Stomach smooth muscle (tissue), 2 donors: Measurements from ENCODE around the gene EFCAB3.
"Not testable (repeated sequence)": the region's sequence is repeated elsewhere in the genome, so short reads cannot be mapped to it uniquely, and the experiment has no call there.

Source experiments
- H3K27ac ChIP-seq: one replicate; pipeline ENCODE4 v1.7.0; 2013; ENCODE audit warnings: mild to moderate bottlenecking, low read length, inconsistent platforms
- H3K27me3 ChIP-seq, 2 donors: one replicate each; pipeline ENCODE4 v1.7.0; 2013; ENCODE audit warnings: low read length in 2 of 2; ENCODE audit not compliant: insufficient read depth in 2 of 2, control insufficient read depth in 1 of 2
- H3K36me3 ChIP-seq, 2 donors: one replicate each; pipeline ENCODE4 v1.7.0; 2013; ENCODE audit warnings: low read length in 2 of 2; ENCODE audit not compliant: control insufficient read depth in 2 of 2, insufficient read depth in 2 of 2
- H3K4me1 ChIP-seq: one replicate; pipeline ENCODE4 v1.7.0; 2013; ENCODE audit warnings: low read length; ENCODE audit not compliant: control insufficient read depth, insufficient read depth
- H3K4me3 ChIP-seq, 2 donors: one replicate each; pipeline ENCODE4 v1.7.0; 2013; ENCODE audit warnings: low read length in 2 of 2
- H3K9ac ChIP-seq, 2 donors: one replicate each; pipeline ENCODE4 v1.7.0; 2013; ENCODE audit warnings: low read length in 2 of 2, mild to moderate bottlenecking in 1 of 2
- H3K9me3 ChIP-seq, 2 donors: one replicate each; pipeline ENCODE4 v1.7.0; 2013; ENCODE audit warnings: low read length in 2 of 2; ENCODE audit not compliant: control insufficient read depth in 2 of 2
- donor health status: healthy.
- donor health status: Pancreatic carcinoma.

Gene EFCAB3

DNA sequence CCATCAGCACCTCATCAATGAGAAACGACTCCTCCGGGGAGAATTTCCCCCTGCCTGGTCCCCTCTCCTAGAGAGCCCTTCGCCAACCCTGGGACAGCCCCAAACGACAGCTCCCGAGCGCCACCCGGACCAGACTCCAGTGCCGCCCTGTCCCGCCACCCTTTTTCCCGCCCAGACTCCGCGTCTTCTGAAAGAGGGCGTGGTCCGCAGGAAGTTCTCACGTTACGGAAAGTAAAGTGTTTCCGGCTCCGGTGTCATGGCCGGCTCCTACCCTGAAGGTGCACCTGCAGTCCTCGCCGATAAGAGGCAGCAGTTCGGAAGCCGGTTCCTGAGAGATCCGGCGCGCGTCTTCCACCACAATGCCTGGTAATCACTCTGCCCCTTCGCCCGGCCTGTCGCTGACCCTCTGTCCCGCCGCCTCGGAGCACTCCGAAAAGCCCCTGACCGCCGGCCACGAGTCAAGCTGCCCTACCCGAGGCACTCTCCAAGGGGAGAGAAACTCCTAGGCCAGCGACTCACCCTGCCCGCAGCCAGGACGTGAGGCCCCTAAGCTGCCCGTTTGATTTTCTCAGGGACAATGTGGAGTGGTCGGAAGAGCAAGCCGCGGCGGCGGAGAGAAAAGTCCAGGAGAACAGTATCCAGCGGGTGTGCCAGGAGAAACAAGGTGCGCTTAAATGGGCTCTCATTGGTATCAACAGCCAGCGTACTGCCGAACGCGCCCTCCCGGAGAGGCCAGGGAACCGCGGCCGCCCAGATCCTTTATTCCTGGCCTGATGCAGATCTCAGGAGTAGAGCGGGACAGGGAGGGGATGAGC is 43.5 kb downstream of the EFCAB3 start, which contains the start of gene METTL2A:
METTL2A (plus strand) TSS at position 251 of the 815 bp plus-strand sequence; CDS start at position 257, 6 bp downstream.
- H3K36me3 ChIP-seq, H3K27me3 ChIP-seq, H3K9me3 ChIP-seq, H3K4me1 ChIP-seq: not testable (repeated sequence)
- Histone ChIP-seq H3K27ac (peak within 1 kb of the TSS; percentile 24), H3K4me3 (peak within 1 kb of the TSS; percentile 67 to 83), H3K9ac (peak within 1 kb of the TSS; percentile 66 to 68)

GRCh38 chr17:62426214-62426613 is 45.9 kb downstream of the EFCAB3 start:
- H3K9ac ChIP-seq, H3K36me3 ChIP-seq, H3K4me3 ChIP-seq, H3K27ac ChIP-seq, H3K4me1 ChIP-seq, H3K9me3 ChIP-seq, H3K27me3 ChIP-seq: not testable (repeated sequence)

GRCh38 chr17:62435251-62435650 is 54.9 kb downstream of the EFCAB3 start:
- not testable (repeated sequence) for H3K27ac ChIP-seq, H3K27me3 ChIP-seq, H3K9me3 ChIP-seq, H3K36me3 ChIP-seq, H3K4me1 ChIP-seq, H3K9ac ChIP-seq, H3K4me3 ChIP-seq

DNA sequence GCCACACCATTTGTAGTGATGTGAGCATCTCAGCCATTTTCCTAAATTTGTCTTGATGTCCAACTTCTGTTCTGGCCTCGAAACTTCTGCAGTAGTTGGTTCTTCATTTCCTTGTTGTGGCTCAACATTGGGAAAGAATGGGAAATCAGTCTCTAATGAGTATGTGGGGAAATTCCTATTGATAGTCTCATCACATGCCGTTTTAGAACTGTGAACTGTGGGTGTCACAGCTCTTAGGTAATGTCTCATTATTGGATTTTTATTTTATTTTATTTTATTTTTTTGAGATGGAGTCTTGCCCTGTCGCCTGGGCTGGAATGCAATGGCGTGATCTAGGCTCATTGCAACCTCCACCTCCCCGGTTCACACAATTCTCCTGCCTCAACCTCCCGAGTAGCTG is 60.8 kb downstream of the EFCAB3 start:
- not testable (repeated sequence) for H3K27me3 ChIP-seq, H3K9ac ChIP-seq, H3K4me1 ChIP-seq, H3K27ac ChIP-seq, H3K4me3 ChIP-seq, H3K9me3 ChIP-seq
- peaks cover 17 to 24% of the 10 kb centered on the region in 2 donors for H3K36me3 ChIP-seq

- H3K27me3 ChIP-seq = no peaks in the 10 kb centered on the region
- H3K9ac ChIP-seq = no peak overlapping the region
- no peak overlapping the region for H3K27ac ChIP-seq
- H3K36me3 ChIP-seq = peaks cover 29 to 39% of the 10 kb centered on the region in 2 donors
- no peaks in the 10 kb centered on the region for H3K9me3 ChIP-seq
- H3K4me3 ChIP-seq = no peak overlapping the region
- no peaks in the 10 kb centered on the region for H3K4me1 ChIP-seq
These were observed 63.7 kb downstream of the EFCAB3 start for GRCh38 chr17:62444063-62444462.

- not testable (repeated sequence) for H3K27me3 ChIP-seq, H3K9ac ChIP-seq, H3K4me3 ChIP-seq, H3K9me3 ChIP-seq, H3K4me1 ChIP-seq, H3K27ac ChIP-seq
- peaks cover 26 to 32% of the 10 kb centered on the region in 2 donors for H3K36me3 ChIP-seq
These were observed 65.4 kb downstream of the EFCAB3 start for GRCh38 chr17:62445791-62446190.

DNA sequence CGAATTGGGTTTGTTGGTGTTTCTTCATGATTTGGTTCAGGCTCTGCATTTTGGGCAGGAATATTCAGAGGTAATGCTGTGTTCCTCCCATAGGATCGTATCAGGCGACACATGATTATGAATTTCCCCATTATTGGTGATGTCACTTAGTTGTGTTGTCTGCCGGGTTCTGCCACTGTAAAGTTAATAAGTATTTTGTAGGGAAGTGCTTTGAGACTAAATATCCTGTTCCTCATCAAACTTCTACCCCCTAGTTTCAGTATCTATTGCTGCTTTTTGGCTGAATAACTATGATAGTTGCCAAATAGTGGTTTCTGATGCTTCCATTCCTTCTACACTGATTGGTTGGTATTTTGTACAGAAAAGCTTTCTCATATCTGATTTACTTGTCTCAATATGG is 71.8 kb downstream of the EFCAB3 start:
- not testable (repeated sequence) for H3K4me3 ChIP-seq, H3K9ac ChIP-seq, H3K27me3 ChIP-seq, H3K9me3 ChIP-seq, H3K27ac ChIP-seq, H3K4me1 ChIP-seq
- peaks cover 8 to 10% of the 10 kb centered on the region in 2 donors for H3K36me3 ChIP-seq

DNA sequence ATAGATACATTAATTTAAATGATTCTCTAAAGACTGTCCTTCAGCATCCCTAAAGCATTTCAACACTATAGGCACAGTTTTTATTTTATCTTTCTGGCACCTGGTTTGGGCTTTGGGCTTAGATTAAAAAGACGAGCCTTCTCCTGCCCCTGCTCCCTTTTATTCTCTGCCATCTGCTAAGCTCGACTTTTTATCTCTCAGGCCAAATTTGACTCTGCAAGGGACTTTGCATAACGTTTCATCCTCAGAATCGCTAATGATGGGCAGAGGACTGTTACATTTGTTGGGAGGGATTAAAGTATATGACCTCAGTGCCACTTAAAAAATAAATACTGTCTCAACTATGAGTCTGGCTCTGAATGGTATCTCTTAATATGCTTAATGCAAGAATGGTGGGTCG is 72.7 kb downstream of the EFCAB3 start:
- not testable (repeated sequence) for H3K4me3 ChIP-seq, H3K27ac ChIP-seq, H3K27me3 ChIP-seq, H3K4me1 ChIP-seq, H3K36me3 ChIP-seq, H3K9ac ChIP-seq, H3K9me3 ChIP-seq

DNA sequence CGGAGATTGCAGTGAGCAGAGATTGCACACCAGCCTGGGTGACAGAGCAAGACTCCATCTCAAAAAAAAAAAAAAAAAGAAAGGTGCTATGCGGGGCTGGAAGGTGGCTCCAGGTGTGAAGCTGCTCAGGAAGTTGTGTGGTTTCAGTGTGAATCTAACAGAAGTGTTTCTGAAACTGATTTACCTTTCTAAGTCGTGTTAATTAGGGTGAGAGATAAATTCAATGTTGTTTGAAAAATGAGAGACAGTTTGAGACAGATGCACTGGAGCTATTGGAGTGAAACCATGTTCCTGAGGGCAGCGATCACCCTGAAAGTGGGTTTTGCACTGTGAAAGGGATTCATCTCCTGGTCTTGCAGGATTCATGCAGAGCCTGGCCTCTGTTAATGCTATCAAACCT is 73.3 kb downstream of the EFCAB3 start:
- not testable (repeated sequence) for H3K27ac ChIP-seq, H3K9me3 ChIP-seq, H3K9ac ChIP-seq

DNA sequence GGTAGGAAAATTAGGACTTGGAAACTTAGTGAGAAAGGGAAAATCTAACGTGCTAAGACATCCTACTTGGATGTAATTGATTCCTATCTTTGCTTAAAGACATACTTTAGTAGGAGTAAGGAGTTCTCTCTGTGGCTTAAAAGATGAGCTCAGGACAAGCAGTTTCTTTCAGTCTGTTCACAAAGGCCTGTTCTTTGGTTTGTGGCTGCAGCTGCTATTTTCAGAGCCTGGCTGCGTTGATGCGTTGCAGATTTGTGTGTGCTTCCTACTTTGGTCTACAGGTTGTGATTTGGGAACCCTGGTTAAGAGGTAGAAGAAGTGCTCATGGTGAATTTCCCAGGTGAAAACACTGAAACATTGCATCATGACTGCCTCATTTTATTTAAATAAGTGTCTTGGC is 73.8 kb downstream of the EFCAB3 start:
- H3K4me1 ChIP-seq, H3K27me3 ChIP-seq, H3K27ac ChIP-seq, H3K36me3 ChIP-seq, H3K9me3 ChIP-seq, H3K9ac ChIP-seq, H3K4me3 ChIP-seq: not testable (repeated sequence)

More for the DNA sequence above, 73.3 kb downstream of the EFCAB3 start:
- not testable (repeated sequence) for H3K4me3 ChIP-seq, H3K27me3 ChIP-seq, H3K36me3 ChIP-seq, H3K4me1 ChIP-seq

DNA sequence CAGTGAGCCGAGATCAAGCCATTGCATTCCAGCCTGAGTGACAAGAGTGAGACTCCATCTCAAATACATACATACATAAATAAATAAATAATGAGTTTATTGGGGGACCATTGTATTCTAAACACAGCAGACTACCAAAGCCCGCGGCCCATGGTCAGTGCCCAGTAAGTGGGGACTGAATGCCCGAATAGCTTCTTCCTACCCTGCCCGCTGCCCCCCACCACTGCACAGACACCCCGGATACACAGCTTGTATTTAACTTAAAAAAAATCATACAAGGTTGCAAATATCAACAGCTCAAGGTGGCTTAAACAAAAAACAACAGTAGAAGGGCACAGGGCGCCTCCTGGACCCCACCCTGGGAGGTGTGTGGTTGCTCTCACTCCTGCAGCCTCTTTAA is 75.7 kb downstream of the EFCAB3 start:
- no peaks in the 10 kb centered on the region for H3K27me3 ChIP-seq
- H3K4me1 ChIP-seq = no peaks in the 10 kb centered on the region
- no peaks in the 10 kb centered on the region for H3K9me3 ChIP-seq
- no peak overlapping the region for H3K27ac ChIP-seq
- no peak overlapping the region for H3K9ac ChIP-seq
- H3K36me3 ChIP-seq = no peaks in the 10 kb centered on the region
- H3K4me3 ChIP-seq = no peak overlapping the region
